ENCODE results near the gene KPTN. TPM values are rescaled to one million over a fixed set of nuclear protein-coding genes. Genes with fewer than 3 reads are reported as not detected.

The KPTN gene
- total RNA-seq, 1 donor: 1.3 TPM

- Histone ChIP-seq H3K4me1 (ENCODE audit: insufficient read depth, low read length) (peaks cover 35% of the 10 kb centered on the region), H3K27me3 (ENCODE audit: insufficient read depth, low read length) (peaks cover 40% of the 10 kb centered on the region)
These were observed 37.2 kb downstream of the KPTN start for GRCh38 chr19:47446534-47447469.

DNA sequence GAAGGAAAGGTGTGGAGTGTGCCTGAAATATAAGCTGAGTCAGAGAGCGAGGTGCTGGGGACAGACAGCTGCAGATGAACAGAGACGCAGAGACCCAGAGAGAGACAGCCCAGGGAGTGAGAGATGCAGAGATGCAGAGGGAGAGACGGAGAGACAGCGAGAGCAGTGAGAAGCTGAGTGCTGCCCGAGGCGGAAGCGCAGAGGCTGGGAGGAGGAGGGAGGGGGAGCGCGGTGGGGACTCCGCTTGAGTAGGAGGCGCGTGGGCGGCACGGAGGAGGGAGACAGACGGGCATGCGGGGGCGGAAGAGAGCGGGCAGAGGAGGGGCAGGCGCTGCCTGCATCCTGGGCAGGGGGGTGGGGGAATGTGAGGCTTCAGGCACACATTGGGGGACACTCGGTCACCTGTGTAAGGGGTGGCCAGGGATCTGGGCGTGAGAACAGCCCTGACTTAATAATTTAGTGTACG, 38.0 kb downstream of the KPTN start:
- H3K4me3 ChIP-seq (ENCODE audit: low read length): no peak overlapping the region
- H3K9me3 ChIP-seq (ENCODE audit: low read depth, low read length): no peaks in the 10 kb centered on the region
- peaks cover 40% of the 10 kb centered on the region for H3K27me3 ChIP-seq (ENCODE audit: insufficient read depth, low read length)
- H3K4me1 ChIP-seq (ENCODE audit: insufficient read depth, low read length): peaks cover 35% of the 10 kb centered on the region

More at GRCh38 chr19:47446534-47447469, 37.2 kb downstream of the KPTN start:
- no peaks in the 10 kb centered on the region for H3K9me3 ChIP-seq (ENCODE audit: low read depth, low read length)
- H3K4me3 ChIP-seq (ENCODE audit: low read length): no peak overlapping the region

DNA sequence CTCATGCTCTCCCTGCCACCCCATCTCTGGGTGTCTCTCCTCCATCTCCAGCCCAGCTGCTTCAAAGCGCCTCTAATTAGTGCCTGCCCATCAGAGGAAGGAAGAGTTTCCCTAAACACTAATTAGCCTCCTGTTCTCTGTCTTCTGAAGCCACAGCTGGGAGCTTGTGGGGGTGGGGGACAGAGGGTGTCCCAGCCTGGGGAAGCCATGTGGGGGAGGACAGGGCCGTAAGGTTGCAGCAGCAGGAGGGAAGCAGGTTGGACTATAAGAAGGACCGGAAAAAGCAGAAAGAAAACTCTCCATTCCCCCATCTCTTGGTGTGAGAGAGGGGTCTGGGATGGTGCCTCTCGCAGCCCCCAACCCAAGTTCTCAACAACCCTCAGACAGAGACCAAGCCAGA, 38.5 kb downstream of the KPTN start:
- Histone ChIP-seq H3K4me1 (ENCODE audit: insufficient read depth, low read length) (peaks cover 35% of the 10 kb centered on the region), H3K9me3 (ENCODE audit: low read depth, low read length) (no peaks in the 10 kb centered on the region), H3K27me3 (ENCODE audit: insufficient read depth, low read length) (peaks cover 40% of the 10 kb centered on the region), H3K4me3 (ENCODE audit: low read length) (no peak overlapping the region)

DNA sequence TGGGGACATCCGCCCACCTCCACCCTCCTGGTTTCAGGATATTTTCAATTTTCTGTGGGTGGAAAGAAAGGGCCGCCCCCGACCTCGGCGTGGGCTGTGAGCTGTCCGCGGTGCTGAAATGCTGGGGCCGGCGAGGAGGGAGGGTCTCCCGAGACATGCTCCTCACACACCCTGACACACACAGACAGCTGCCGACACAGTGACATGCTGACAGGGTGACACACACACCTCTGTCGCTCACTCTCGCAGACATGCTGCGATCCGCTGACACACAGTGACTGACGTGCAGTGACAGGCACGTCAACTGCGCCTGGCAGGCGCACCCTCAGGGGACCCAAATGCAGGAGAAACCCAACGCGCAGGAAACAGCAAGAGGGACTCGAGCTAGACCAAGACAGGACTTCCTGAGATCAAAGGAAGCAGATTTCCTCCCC, 39.6 kb downstream of the KPTN start:
- Histone ChIP-seq H3K9me3 (ENCODE audit: low read depth, low read length) (no peaks in the 10 kb centered on the region), H3K27me3 (ENCODE audit: insufficient read depth, low read length) (peaks cover 40% of the 10 kb centered on the region), H3K4me1 (ENCODE audit: insufficient read depth, low read length) (peaks cover 35% of the 10 kb centered on the region), H3K4me3 (ENCODE audit: low read length) (no peak overlapping the region)

GRCh38 chr19:47443331-47443730, 40.7 kb downstream of the KPTN start:
- peaks cover 33% of the 10 kb centered on the region for H3K27me3 ChIP-seq (ENCODE audit: insufficient read depth, low read length)

DNA sequence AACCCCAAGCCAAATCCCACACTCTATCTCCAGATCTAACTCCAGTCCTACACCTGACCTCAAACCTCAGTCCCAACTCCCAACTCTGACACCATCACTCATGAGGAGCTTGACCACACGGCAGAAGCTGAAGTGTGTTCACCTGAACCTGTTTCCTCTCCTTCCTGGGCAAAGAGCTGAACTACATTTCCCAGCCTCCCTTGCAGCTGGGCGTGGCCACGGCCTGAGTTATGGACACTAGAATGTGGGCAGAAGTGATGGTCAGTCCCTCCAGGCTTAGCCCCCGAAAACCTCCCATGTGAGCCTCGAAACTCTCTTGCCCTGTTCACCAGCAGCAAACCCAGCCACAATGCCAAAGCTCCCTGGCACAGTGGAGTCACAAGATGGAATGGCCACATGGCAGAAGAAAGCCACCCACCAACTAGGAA, 45.2 kb downstream of the KPTN start:
- no peak overlapping the region for H3K4me3 ChIP-seq (ENCODE audit: low read length)
- H3K4me1 ChIP-seq (ENCODE audit: insufficient read depth, low read length): peaks cover 5% of the 10 kb centered on the region
- H3K9me3 ChIP-seq (ENCODE audit: low read depth, low read length): no peaks in the 10 kb centered on the region
- peaks cover 7% of the 10 kb centered on the region for H3K27me3 ChIP-seq (ENCODE audit: insufficient read depth, low read length)

More at GRCh38 chr19:47443331-47443730, 40.7 kb downstream of the KPTN start:
- Histone ChIP-seq H3K4me3 (ENCODE audit: low read length) (no peak overlapping the region), H3K9me3 (ENCODE audit: low read depth, low read length) (no peaks in the 10 kb centered on the region), H3K4me1 (ENCODE audit: insufficient read depth, low read length) (peaks cover 35% of the 10 kb centered on the region)

DNA sequence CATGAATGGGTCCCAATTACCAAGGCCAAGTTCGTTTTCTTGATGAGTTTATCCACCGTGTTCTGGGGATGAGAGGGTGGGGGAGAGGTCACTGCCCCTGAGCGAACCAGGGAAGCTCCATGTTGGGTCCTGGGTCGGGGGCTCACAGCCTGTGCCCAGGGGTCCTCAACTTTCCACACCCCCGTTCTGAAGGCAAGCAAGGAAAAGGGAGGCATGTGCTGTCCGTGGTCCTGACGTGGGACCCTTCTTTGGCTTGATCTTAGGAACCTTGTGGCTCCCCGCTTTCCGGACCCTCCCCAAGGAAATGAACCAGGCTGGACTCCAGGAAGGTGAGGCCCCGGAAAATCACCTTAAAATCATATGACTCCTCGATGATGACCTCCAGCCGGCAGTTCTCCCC, 46.5 kb downstream of the KPTN start:
- Histone ChIP-seq H3K27me3 (ENCODE audit: insufficient read depth, low read length) (no peaks in the 10 kb centered on the region), H3K9me3 (ENCODE audit: low read depth, low read length) (no peaks in the 10 kb centered on the region), H3K4me3 (ENCODE audit: low read length) (no peak overlapping the region), H3K4me1 (ENCODE audit: insufficient read depth, low read length) (peaks cover 5% of the 10 kb centered on the region)

GRCh38 chr19:47436712-47437401, 47.2 kb downstream of the KPTN start:
- Histone ChIP-seq H3K9me3 (ENCODE audit: low read depth, low read length) (no peaks in the 10 kb centered on the region), H3K4me3 (ENCODE audit: low read length) (no peak overlapping the region), H3K4me1 (ENCODE audit: insufficient read depth, low read length) (peaks cover 5% of the 10 kb centered on the region), H3K27me3 (ENCODE audit: insufficient read depth, low read length) (peaks cover 6% of the 10 kb centered on the region)

DNA sequence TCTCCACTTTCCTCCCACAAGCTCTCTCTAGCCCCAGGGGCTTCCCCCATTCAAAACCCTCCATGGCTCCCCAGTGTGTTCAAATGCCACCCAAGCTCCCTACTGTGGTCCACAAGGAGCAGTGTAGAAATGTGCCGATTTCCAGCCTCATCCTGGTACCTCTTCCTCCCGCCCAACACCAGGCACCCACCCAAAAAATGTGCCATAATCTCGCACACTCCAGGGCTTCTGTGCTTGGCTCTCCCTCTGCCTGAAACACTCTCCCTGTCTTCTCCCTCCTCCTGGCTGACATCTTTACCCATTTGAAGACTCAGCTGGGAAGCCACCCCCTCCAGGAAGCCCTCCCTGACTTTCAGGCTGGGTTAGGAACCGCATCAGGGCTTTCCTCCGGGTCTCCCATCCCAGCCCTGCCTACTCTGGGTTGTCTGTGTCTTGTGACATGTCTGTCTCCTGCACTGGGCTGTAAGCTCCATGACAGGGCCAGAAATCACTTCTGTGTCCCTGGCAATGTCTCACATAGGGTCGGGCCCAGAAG, 48.1 kb downstream of the KPTN start:
- no peak overlapping the region for H3K4me3 ChIP-seq (ENCODE audit: low read length)
- H3K4me1 ChIP-seq (ENCODE audit: insufficient read depth, low read length): peaks cover 5% of the 10 kb centered on the region
- H3K9me3 ChIP-seq (ENCODE audit: low read depth, low read length): no peaks in the 10 kb centered on the region
- H3K27me3 ChIP-seq (ENCODE audit: insufficient read depth, low read length): peaks cover 15% of the 10 kb centered on the region

DNA sequence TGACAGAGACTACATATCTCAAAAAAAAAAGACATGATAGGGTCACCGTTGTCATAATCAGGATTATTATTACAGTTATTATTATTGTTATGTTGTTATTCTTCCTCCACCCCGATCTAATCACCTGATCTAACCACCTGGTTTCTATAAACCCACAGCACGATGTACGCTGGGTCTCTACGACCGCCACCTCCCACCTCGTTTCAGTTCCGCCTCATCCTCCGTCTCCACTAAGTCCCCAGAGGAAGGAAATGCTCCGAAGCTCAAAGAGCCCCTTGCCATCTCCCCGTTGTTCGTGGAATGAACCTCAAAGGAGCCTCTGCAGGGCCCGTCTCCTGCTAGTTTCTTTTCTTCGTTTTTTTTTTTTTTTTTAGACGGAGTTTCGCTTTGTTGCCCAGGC, 48.8 kb downstream of the KPTN start:
- H3K27me3 ChIP-seq (ENCODE audit: insufficient read depth, low read length): peaks cover 22% of the 10 kb centered on the region
- no peak overlapping the region for H3K4me3 ChIP-seq (ENCODE audit: low read length)
- H3K9me3 ChIP-seq (ENCODE audit: low read depth, low read length): no peaks in the 10 kb centered on the region
- H3K4me1 ChIP-seq (ENCODE audit: insufficient read depth, low read length): peaks cover 8% of the 10 kb centered on the region

DNA sequence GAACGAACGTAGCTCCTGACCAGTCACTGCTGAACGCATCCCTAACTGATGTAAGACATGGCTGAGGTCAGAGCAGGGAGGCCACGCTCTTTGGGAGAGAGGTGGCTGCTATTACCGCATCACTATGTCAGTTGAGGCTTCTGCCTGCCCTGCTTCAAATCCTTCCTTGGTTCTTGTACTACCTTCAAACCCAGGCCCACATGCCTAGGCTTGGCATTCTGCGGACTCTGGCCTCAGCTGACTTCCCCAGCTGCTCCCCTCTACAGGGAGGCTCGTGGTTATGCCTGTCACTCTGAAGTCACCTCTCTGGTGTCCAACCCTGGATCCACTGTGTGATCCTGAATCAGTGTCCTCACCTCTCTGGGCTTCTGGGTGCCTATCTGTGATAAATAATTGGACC, 49.9 kb downstream of the KPTN start:
- peaks cover 14% of the 10 kb centered on the region for H3K4me1 ChIP-seq (ENCODE audit: insufficient read depth, low read length)

DNA sequence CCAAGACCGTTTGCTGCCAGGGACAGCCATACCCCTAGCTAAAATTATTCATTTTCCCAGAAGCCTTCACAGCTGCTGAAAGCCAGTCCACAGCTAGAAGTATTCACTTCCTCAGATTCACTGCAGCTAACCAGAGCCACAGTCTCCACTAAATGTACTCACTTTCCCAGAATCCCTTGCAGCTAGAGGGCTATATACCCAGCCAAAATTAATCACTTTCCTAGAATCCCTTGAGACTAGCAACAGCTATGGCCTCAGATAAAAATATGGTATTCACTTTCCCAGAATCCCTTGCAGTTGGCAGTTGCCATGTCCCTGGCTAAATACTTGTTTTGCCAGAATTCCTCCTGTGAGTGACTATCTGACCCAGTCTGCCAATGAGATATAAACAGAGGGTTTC, 50.9 kb downstream of the KPTN start:
- Histone ChIP-seq H3K9me3 (ENCODE audit: low read depth, low read length) (no peaks in the 10 kb centered on the region), H3K4me1 (ENCODE audit: insufficient read depth, low read length) (peaks cover 20% of the 10 kb centered on the region), H3K27me3 (ENCODE audit: insufficient read depth, low read length) (peaks cover 40% of the 10 kb centered on the region), H3K4me3 (ENCODE audit: low read length) (no peak overlapping the region)

More for the DNA sequence above, 49.9 kb downstream of the KPTN start:
- H3K4me3 ChIP-seq (ENCODE audit: low read length): no peak overlapping the region
- H3K27me3 ChIP-seq (ENCODE audit: insufficient read depth, low read length): peaks cover 33% of the 10 kb centered on the region
- no peaks in the 10 kb centered on the region for H3K9me3 ChIP-seq (ENCODE audit: low read depth, low read length)

DNA sequence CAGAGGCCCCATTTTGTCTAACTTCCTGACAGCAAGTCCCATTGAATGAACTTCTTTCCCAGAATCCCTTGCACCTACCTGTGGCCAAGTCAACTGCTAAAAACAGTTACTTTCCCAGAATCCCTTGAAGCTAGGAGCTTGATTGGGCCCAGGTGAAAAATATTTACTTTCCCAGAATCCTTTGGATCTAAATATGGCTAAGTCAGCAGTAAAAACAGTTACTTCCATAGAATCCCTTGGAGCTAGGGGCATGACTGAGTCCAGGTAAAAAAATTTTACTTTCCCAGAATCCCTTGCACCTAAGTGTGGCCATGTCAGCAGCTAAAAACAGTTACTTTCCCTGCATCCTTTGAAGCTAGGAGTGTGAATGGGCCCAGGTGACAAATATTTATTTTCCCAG, 51.5 kb downstream of the KPTN start:
- H3K27me3 ChIP-seq (ENCODE audit: insufficient read depth, low read length): peaks cover 47% of the 10 kb centered on the region

GRCh38 chr19:47432091-47432490, 51.9 kb downstream of the KPTN start:
- no peak overlapping the region for H3K4me3 ChIP-seq (ENCODE audit: low read length)
- H3K27me3 ChIP-seq (ENCODE audit: insufficient read depth, low read length): peaks cover 47% of the 10 kb centered on the region
- peaks cover 28% of the 10 kb centered on the region for H3K4me1 ChIP-seq (ENCODE audit: insufficient read depth, low read length)
- H3K9me3 ChIP-seq (ENCODE audit: low read depth, low read length): no peaks in the 10 kb centered on the region

More for the DNA sequence above, 51.5 kb downstream of the KPTN start:
- Histone ChIP-seq H3K4me3 (ENCODE audit: low read length) (no peak overlapping the region), H3K9me3 (ENCODE audit: low read depth, low read length) (no peaks in the 10 kb centered on the region), H3K4me1 (ENCODE audit: insufficient read depth, low read length) (peaks cover 26% of the 10 kb centered on the region)

Measured in mononuclear cell (primary cell).